GM21423 (cell line): ENCODE measurements around the gene TRIM31.
"Not testable (repeated sequence)": the region's sequence is repeated elsewhere in the genome, so short reads cannot be mapped to it uniquely, and the experiment has no call there.

Experiments
- ATAC-seq: cut with Tn5 transposase; IDR thresholded peaks from one replicate; pipeline ENCODE4 v1.9.1; 2021; ENCODE audit warnings: mild to moderate bottlenecking, moderate library complexity; ENCODE audit not compliant: unreplicated experiment

TRIM31 gene

DNA sequence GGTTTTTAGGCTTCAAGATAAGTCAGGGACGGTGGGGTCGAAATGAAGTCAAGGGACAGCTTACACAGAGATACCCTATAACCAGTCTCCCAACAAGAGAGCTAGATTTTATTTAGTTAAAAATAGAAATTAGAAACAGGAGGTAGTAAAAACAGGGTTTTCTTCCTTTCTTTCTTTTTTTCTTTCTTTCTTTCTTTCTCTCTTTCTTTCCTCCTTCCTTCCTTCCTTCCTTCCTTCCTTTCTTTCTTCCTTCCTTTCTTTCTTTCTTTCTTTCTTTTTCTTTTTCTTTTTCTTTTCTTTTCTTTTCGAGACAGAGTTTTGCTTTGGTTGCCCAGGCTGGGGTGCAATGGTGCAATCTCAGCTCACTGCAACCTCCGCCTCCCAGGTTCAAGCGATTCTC lies 5.8 kb upstream of the TRIM31 start:
- not testable (repeated sequence) for ATAC-seq

DNA sequence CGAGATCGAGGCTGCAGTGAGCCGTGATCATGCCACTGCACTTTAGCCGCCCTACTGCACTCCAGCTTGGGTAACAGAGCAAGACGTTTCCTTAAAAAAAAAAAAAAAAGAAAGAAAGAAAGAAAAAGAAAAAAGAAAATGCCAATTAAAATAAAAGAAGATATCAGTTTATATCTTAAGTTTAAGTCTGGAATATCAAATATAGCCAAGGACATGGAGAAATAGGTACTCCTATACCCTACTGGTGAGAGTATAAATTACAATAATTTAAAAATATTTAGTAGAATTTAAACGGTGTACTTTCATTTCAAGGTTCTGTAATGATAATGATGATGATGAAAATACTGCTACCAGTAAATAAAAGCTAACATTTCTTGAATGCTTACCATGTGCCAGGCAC lies 3.8 kb upstream of the TRIM31 start:
- ATAC-seq = no peak

DNA sequence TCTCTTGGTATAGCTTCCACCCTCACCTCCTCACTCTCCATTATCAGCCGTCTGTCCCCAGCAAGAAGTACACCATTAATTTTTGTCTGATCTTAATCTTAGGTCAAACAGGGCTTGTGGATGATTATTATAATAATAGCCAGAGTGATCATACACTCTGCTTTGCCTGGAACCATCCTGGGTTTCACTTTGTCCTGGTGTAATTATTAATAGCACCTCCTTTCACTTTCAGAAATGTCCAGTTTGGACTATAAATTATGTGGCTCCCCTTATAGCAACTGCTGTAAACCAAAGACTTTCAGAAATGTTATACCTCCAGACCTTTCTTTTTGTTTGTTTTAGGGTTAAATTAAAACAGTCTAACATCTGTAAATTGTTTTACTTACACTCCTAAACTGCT lies 951 bp upstream of the TRIM31 start:
- no peak for ATAC-seq

DNA sequence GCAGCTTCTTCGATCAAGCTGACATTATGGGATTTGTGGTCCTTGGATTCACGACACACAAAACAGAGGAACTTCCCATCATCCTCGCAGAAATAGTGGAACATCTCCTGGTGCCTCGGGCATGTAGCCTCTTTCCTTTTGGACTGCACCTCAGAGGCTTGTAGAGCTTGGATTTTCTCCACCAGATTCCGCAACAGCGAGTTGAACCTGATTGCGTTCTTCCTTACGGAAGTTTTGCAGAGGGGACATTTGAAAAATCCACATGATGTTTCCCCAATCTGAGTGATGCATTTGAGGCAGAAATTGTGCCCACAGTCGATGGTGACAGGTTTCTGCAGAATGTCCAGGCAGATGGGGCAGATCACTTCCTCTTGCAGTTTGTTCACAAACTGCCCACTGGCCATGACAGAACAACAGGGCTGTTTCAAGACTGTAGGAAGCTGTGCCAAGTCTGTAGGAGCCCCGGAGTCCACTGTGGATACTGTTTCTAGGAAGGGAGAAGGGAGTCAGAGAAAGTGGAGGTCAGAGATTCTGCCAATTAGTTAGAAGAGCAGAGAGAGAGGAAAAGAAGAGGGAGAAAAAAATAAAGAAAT lies 392 bp downstream of the TRIM31 start:
- ATAC-seq = no peak

DNA sequence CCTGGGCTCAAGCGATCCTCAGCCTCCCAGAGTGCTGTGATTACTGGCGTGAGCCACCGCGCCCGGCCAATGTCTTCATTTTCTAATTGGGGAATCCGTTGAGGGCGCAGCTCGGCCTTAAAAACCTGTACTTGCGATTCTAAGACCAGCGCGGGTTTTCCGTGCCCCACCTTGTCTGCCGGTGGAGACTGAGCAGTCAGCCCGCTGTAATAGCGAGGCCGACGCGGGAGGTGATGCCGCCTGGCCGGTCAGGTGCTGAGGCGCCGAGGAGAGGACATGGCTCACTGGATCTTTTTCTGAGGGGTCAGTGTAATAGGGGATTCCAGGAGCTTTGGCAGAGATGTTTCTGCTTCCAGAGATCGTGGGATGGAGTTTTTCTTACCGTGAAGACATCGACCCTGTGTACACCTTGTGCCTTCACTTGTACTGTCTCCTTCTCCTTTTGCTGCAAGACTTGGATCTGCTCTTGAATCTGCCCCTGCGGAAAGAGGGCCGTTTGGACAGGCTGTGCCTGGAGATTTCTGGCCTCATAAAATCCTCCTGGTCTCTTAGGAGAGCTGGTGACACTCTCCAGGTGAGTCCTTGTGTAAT lies 1.5 kb downstream of the TRIM31 start:
- ATAC-seq = no peak

DNA sequence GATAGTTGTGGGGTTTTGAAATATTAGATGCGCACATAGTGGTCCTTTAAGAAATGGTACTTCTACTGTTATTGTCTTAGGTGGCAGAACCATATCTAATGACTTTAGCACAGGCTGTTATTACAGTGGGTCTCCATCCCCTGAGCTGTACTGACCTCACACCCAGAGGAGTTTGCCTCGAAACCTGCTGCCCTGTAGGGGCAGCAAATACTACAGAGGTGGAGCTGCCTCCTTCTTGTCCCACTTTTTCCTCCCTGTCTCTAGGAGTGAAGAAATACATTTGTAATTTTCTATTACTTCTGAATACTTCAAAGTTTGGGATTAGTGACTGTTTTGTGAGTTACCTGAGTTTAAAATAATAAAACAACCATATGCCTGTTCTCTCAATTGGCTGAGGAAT lies 8.2 kb downstream of the TRIM31 start:
- no peak for ATAC-seq

DNA sequence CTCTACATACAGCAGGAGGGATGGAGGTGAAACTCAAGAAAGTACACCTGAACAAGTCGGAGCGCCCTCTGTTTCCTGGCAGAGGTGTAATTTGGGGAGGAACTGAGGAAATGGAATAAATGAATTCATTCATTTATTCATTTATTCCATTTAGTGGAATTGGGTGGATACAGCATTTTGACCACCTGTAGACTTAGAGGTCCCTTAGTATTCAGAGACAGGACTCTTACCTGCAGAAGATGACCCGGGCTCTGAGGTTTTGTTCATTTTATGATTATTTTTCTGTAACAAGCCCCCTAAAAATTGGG lies 9.1 kb downstream of the TRIM31 start:
- ATAC-seq = no peak

DNA sequence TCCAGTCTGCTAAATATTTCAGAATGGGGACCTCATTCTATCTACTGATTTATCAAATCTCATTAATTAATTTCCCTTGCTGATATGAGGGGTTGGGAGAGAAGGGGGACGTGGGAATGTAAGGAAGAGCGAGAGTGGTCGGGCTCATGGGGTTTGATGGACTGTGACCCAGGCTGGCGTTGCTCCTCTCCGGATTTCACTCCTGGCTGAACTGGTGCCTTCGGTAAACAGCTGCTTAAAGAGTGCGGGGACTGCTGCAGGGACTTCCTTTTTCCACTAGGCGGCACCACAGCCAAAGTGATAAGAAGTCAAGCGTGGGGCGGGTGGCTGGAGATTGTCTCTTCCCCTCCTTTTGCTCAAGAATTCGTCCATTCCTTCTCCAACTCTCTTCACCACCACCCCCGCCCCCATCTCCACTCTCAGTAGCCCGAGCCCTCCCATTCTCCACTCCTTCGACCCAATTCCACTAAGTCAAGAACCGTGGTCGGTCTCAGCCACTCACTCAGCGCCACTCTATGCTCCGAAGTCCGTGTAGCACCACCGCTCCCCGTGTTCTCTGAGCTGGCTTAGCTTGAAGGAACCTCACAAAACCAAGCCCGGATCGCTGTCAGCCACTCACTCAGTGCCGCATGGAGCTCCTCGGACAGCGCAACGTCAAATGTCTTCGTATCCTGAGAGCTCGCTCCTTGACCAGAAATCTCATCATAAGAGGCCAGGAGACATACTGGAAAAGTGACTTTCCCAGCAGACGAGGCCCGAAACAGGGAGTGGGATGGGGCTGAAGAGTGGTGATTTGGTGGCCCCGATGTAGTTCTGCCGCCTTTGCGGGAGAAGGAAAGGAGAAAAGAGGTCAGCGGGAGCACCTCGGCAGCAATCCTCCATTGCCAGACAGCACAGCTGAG lies 9.7 kb downstream of the TRIM31 start:
- peak; percentile 57 for ATAC-seq

DNA sequence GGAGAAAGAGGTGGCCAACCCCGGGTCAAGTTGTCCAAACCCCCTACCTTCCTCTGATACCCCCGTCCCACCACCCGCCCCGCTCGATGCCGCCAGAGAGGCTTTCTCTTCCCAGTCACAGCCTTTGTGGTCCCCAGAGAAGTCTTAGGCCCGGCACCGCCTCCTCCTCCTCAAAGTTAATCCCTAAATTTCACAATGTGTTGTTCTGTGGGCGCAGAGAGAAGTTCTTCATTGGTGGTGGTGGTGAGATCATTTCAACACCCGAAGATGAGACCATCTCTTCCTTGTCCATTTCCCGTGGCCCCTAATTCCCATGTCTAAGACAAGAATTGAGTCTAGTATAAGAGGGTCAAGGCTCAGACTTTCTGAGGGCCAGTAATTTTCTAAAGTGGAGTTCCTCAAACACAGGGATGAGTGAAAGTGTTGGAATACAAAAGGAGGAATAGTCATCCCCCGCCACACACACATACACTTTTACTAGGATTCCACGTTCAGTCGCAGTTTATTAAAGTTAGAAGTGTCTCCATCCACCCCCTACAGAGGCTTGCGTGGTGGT lies 10.4 kb downstream of the TRIM31 start:
- ATAC-seq = no peak

DNA sequence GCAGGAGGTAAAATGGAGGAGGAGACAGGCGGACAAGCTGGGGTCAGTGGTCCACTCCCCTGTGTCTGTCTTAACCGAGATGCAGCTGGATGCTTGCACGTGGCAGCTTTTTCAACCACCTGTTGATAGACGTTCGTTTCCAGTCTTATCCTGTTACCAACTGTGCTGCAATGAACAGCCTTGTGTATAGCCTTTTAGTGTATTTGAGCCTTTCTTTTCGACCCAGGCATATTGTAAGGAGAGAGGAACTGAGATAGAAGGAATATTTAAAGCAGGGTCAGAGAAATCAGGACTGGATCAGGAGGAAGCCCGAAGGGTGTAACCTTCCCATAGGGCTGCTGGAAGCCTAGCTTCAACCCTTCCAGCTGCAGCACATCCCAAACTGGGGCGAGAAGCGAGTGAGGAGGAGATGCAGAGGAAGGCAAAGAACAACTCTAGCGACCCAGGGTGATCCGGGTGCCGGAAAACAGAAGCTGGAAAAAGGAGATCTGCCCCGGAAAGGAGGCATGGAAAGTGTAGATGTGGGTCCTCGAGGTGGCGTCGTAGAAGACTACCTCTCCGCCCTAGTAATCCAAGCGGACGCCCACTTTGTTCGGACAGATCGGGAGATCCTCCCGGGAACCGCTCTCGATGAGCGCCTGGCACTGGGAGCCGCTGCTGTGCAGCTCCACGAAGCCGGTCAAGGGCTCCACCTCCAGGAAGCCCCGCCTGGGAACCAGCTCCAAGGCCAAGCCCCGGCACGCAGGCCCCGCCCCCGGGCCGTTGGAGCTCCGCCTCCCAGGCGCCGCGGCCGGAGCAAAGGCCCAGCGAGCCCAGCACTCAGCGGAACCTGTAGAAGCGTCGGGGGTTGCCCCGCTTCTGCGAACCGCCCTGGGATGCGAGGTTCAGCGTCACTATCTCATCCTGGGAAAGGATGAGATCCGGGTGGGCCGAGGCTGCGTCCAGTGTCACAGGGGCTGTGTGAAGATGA lies 11.2 kb downstream of the TRIM31 start:
- peak; percentile 70 for ATAC-seq

DNA sequence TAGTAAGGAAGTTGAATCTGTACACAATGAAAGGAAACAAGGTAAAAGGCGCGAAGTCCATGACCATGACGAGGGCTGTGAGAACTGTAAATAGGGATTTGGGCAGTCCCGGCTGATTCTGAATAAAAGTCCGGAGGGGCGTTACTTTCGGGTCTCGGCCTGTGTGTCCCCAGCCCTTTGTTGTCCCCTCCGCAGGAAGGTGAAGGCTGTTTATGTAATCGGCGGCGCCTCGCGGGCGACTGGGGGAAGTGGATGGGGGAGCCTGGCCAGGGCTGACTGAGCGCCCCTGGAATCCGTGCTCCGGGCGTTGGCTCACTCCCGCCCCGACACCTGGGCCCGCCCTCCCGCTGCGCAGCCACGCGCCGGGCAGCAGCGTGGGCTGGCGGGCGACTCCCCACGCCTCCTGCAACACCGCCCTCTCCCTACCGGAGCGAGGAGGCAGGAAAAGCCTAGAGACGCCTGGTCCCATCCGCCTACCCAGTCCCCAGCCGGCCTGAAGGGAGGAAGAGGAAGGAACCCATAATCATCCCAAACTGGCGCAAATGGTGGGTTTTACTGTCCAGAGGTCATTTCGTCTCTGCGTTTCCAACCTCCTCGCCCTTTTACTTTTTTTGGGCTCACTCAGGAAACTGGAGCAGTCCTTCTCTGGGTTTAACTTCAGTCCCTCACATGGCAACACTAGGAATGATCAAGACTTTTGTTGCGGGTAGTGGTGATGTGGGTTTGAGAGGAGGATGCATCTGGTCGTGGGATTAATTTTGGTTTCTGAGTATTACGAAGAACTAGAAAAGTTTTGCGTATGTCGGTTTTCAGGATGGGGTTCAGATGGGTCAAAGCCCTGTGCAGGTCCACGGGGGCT lies 12.1 kb downstream of the TRIM31 start:
- ATAC-seq = no peak

DNA sequence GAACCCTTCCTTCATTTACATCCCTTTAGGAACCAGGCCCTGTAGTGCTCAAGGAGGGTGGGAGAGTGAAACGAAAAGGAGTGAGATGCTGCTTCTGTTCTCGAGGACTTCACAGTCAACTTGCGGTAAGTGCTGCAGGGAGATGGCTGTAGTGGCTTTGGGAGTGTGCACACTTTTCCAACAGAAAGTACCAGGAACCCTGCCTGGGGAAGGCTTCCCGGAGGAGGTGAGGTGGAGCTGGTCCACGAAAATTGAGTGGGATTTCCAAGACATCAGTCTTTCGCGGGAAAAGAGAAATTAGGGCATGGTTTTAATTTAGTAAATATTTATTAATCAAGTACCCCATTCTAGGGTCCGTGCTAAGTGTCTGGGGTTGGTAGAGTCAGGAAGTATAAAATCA lies 12.7 kb downstream of the TRIM31 start:
- ATAC-seq = no peak

DNA sequence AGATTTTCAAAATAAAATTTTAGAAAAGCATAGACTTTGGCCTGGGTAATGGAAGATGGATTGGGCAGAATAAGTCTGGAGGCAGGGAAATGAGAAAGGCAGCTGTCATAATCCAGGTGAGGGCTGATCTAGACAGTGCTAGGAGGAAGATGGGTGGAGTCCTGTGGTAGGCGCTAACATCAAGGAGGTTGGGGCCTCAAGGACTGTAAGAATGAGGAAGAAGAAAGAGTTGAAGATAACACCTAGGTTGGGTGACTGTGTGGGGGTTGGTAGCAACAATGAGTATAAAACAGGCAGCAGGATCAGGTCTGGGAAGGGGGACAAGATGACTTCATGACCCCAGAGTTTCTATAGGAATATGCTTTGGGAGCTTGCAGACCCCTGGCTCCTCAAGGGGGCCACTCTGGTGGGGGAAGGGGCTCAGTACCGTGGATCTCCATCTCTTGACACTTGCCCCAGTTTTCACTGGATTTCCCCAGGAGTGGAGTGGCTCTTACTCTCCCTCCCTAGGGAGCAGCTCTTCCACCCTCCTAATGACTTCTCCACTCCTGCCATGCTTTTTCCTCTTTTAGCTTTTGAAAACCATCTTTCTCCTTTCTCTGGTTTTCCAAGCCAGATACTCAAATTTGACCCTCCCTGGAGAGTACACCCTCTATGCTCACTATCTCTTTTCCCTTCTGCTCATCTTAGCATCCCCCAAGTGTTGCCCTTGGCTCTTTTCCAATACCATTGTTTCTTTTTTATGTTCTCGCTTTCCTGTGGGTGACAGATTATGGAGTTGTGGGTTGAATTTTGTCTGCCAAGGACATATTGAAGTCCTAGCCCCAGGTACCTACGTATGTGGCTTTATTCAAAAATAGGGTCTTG lies 14.8 kb downstream of the TRIM31 start:
- no peak for ATAC-seq

DNA sequence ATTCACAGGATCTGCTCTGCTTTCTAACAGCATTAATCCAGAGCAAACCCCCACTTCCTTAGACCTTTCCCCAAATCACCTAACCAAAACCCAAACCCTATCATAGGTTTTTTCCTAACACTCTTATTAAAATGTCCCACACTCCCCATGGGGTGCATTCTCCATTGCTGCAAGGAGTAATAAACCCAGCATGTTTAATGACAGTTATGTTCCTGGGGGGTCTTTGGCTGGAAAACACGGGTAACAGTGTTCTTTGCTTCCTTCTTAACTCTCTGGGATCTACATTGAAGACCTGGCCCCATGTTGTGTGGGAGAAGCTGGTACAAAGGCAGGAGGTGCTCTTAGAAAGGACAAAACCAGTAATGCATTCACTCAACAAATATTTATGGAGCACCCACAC lies 16.1 kb downstream of the TRIM31 start:
- ATAC-seq = no peak

DNA sequence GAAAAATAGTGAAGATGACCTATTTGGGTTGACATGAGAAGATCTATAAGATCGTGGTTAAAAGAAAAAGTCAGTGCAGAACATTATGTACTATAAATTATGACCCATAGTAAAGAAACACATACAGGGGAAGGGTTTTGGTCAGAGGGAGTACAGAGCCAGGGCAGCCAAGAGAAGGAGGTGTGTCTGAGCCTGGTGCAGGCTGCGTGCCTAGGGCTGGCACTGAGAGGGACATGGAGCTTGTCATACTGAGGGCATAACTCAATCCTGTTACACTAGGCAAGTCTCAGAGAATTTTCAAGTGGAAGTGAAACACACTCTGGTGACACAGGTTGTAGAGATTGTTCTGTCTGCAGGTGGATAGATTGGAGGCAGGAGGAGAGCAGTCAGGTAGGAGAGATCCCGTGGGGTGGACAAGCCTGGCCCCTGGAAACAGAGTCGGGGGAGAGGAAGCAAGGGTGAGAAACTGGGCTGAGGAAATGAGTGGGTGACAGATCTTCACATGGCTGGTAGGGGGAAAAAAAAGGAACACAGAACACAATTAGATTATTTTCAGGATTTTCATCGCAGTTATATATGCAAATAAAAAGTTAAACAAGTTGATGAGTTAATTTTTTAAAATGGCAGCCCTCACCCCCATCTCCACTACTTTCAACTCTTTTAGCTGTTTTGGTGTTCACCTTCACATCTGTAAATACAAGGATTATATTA lies 18.8 kb downstream of the TRIM31 start:
- no peak for ATAC-seq

DNA sequence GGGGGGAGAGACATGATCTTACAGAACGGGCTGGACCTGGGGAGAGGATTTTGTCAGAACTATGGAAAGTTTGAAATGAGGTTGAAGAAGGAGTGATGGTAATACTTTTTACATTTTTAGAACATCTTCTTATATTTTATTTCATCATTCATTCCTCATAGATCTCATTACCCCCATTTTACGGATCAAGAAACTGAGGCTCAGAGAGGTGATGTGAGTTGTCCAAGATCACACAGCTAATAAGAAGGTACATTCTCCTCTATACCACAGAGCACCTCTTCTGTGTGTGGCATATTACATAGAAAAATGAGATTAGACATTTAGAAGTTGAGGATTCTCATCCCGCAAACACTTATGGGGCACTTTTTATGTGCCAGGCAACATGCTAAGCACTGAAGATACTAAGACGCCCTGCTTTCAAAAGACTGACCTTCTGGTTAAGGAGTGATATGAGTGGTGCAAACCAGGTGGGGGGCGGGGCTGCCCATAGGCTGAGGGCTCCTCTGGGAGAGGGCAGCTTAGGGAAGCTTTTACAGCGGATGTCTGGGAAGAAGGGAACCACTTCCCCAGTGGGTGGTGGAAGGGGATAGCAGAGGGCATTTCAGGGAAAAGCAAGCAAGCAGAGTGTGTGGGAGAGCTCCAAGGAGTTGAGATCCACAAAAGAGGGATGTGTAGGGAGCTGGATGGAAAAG lies 19.9 kb downstream of the TRIM31 start:
- no peak for ATAC-seq

DNA sequence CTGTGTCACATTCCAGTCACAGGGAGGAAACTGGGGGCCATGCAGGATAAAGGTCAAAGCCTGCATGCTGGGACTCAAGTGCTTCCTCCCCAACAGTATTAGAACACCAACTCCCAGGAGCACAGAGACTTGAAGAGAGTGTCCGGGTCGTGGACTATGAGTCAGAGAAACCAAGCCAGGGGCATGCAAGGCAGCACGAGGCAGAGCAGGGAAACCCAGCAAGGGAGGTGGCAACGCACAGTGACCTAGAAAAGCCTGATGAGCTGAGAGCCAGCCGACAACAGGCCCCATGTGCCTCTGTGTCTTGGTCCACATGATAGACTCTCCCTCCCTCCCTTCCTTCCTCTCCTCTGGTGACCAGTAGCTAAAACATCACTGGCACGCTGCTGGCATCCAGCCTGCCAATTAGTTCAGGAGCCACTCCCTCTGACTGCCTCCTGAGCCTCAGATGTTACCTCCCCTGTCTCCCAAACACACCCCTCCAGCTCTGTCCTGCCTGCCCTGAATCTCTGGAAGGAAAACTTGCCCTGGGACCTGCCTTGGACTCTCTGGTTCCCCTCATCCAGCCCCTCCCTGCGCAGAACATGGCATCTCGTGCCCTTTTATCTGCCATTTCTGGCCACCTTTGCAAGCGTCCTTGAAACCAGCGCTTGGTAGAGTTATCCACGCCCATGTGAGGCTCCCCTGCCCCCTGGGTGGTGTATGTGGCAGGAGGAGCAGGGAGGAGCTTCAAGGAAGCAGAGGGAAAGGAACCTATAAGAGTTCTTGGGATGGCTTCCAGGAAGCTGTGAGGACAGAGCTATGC lies 21.1 kb downstream of the TRIM31 start:
- ATAC-seq = no peak
